Measurements from ENCODE around the gene CAPN11.
"Not testable (repeated sequence)": the region's sequence is repeated elsewhere in the genome, so short reads cannot be mapped to it uniquely, and the experiment has no call there.

CAPN11 gene

DNA sequence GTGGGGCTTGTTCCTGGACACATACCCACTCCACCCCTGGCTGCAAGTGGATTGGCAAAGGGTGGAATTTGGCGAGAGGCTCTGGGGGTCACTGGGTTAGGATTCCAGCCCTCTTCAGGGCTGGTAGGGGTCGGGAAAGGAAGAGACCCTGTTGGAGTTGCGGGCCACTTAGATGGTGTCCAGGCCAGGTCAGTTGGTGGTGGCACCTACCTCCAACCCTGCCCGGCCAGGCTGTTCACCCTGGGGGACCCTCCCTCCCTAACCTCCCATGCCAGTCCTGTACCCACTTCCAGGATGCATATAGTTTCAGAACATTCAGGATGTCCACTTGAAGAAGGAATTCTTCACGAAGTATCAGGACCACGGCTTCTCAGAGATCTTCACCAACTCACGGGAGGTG lies 21.0 kb downstream of the CAPN11 start:
- no peak for TF ChIP-seq Cebpa-rat (IDR thresholded peaks at IDR 0.05)
- Histone ChIP-seq H3K4me1 (peaks cover 19 to 37% (median 27%) of the 10 kb centered on the region in 10 experiments), H3K27ac (no peak overlapping the region), H3K36me3 (no peaks in the 10 kb centered on the region), H4K20me1 (peaks cover 0 to 22% (median 0%) of the 10 kb centered on the region in 11 experiments; a peak in 2 of 22 replicates), H3K27me3 (no peaks in the 10 kb centered on the region), H3K4me3 (no peak overlapping the region), H3K9ac (no peak overlapping the region), H3K9me3 (replicated peaks in 1 of 11) (no peaks in the 10 kb centered on the region; a peak in 1 of 22 replicates), H3K4me2 (no peak overlapping the region)

DNA sequence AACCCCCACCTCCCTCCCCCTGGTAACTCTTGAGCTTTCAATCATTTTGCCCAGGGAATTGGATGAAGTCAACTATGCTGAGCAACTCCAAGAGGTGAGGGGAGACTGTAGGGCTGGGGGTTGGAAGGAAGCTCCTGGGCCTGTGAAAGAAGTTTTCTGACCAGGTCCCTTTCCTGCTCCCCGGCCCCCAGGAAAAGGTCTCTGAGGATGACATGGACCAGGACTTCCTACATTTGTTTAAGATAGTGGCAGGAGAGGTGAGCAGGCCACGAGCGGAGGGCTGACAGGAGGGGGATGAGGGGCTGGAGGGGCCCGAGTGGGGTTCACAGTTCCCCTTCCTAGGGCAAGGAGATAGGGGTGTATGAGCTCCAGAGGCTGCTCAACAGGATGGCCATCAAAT lies 21.8 kb downstream of the CAPN11 start:
- Histone ChIP-seq H3K27me3 (no peaks in the 10 kb centered on the region), H3K27ac (no peak overlapping the region), H3K9me3 (replicated peaks in 1 of 11) (no peaks in the 10 kb centered on the region; a peak in 1 of 22 replicates), H3K36me3 (no peaks in the 10 kb centered on the region), H3K4me1 (peaks cover 19 to 29% (median 25%) of the 10 kb centered on the region in 10 experiments), H3K4me3 (no peak overlapping the region), H4K20me1 (peaks cover 0 to 22% (median 0%) of the 10 kb centered on the region in 11 experiments; a peak in 2 of 22 replicates), H3K9ac (no peak overlapping the region), H3K4me2 (no peak overlapping the region)
- no peak for TF ChIP-seq Cebpa-rat (IDR thresholded peaks at IDR 0.05)

DNA sequence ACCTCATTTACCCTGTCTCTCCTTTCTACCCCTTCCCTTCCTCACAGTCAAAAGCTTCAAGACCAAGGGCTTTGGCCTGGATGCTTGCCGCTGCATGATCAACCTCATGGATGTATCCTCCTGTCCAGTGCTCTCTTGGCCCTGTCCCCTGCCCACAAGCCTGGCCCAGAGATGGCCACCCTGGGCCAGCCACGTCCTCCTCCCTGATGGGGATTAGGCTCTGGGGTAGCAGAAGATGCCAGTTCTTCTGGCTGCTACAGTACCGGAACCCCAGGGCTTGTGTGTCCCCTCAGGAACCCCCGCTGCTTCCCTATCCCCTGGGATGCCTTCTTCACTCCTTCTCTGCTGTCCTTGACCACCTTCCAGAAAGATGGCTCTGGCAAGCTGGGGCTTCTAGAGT lies 22.3 kb downstream of the CAPN11 start:
- H3K4me1 ChIP-seq, result peaks cover 21 to 27% (median 23%) of the 10 kb centered on the region in 10 experiments
- no peak overlapping the region for H3K9ac ChIP-seq
- H3K36me3 ChIP-seq, result no peaks in the 10 kb centered on the region
- TF ChIP-seq Cebpa-rat (IDR thresholded peaks at IDR 0.05), result no peak
- H4K20me1 ChIP-seq, result peaks cover 0 to 21% (median 0%) of the 10 kb centered on the region in 11 experiments; a peak in 2 of 22 replicates
- no peak overlapping the region for H3K27ac ChIP-seq
- H3K9me3 ChIP-seq (replicated peaks in 1 of 11), result no peaks in the 10 kb centered on the region; a peak in 1 of 22 replicates
- no peak overlapping the region for H3K4me3 ChIP-seq
- no peaks in the 10 kb centered on the region for H3K27me3 ChIP-seq
- no peak overlapping the region for H3K4me2 ChIP-seq

DNA sequence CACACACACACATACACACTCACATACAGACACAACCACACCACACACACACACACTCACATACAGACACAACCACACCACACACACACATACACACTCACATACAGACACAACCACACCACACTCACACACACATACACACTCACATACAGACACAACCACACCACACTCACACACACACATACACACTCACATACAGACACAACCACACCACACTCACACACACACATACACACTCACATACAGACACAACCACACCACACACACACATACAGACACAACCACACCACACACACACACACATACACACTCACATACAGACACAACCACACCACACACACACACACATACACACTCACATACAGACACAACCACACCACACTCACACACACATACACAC lies 23.2 kb downstream of the CAPN11 start:
- not testable (repeated sequence) for H3K4me3 ChIP-seq; H3K4me2 ChIP-seq; H3K36me3 ChIP-seq; H3K27me3 ChIP-seq; H3K27ac ChIP-seq; H3K9ac ChIP-seq; H3K9me3 ChIP-seq (replicated peaks in 1 of 11)
- peaks cover 0 to 14% (median 0%) of the 10 kb centered on the region in 11 experiments; a peak in 2 of 22 replicates for H4K20me1 ChIP-seq
- H3K4me1 ChIP-seq, result peaks cover 14 to 24% (median 18%) of the 10 kb centered on the region in 10 experiments

DNA sequence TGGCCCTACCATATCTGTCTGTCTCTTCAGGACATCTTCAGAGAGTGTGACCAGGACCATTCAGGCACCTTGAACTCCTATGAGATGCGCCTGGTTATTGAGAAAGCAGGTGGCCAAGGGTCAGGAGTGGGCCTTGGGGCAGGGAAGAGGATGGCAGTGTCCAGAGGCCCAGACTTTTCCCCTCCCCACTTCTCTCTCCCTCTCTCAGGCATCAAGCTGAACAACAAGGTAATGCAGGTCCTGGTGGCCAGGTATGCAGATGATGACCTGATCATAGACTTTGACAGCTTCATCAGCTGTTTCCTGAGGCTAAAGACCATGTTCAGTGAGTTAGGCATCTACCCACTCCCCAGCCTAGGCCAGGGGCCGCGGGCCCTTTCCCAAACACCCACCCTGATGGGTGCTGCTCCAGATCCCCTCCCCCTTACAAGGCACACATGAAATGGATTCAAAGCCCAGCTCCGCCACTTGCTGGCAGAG lies 24.3 kb downstream of the CAPN11 start:
- Histone ChIP-seq H4K20me1 (0 out of 22 replicates have a peak, but pooled peaks cover 0 to 9% (median 0%) of the 10 kb centered on the region in 11 experiments), H3K9ac (no peak overlapping the region), H3K4me1 (peaks cover 2 to 12% (median 6%) of the 10 kb centered on the region in 10 experiments; a peak in 14 of 20 replicates), H3K4me2 (no peak overlapping the region), H3K4me3 (no peak overlapping the region), H3K9me3 (replicated peaks in 1 of 11) (no peaks in the 10 kb centered on the region; a peak in 1 of 22 replicates), H3K36me3 (no peaks in the 10 kb centered on the region), H3K27me3 (no peaks in the 10 kb centered on the region), H3K27ac (no peak overlapping the region)
- no peak for TF ChIP-seq Cebpa-rat (IDR thresholded peaks at IDR 0.05)

DNA sequence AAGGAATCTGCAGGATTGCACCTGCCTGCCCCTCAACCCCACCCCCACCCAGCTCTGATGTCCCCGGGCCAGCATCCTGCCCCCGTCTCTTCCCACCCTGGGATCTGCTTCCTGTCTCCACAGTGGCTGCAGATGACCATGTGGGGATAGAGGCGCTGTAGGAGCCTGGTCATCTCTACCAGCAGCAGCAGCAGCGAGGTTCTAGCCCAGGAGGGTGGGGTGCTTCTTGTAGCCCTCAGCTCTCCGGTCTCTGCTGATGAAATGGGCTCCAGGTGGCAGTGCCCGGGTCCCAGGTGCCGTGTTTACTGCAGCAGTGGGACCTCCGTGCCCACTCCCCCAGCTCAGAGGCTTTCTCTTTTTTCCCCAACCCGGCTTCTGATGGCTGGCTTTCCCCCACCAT lies 25.2 kb downstream of the CAPN11 start:
- peaks cover 0 to 8% (median 5%) of the 10 kb centered on the region in 10 experiments; a peak in 10 of 20 replicates for H3K4me1 ChIP-seq
- H3K27me3 ChIP-seq, result no peaks in the 10 kb centered on the region
- no peak overlapping the region for H3K4me3 ChIP-seq
- H3K27ac ChIP-seq, result no peak overlapping the region
- no peak overlapping the region for H3K4me2 ChIP-seq
- TF ChIP-seq Cebpa-rat (IDR thresholded peaks at IDR 0.05), result no peak
- H4K20me1 ChIP-seq, result 0 out of 22 replicates have a peak, but pooled peaks cover 0 to 2% (median 0%) of the 10 kb centered on the region in 11 experiments
- H3K36me3 ChIP-seq, result no peaks in the 10 kb centered on the region
- no peaks in the 10 kb centered on the region; a peak in 1 of 22 replicates for H3K9me3 ChIP-seq (replicated peaks in 1 of 11)
- no peak overlapping the region for H3K9ac ChIP-seq

DNA sequence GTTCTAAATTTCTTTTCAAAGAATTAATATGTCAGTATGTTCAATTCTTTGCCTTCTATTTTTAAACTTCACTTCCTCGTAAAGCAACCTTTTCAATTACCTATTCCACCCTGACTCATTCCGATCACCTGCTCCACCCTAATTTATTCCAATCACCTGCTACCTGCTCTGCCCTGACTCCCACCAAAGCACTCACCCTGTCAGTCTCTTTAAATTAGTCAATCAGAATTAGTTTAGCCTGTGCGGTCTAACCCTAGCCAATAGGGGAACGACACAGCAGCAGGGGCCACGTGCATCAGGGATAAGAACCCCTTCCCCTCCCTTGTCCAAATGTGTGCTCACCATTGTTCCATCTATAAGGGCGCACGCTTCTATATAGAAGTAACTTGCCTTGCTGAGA lies 26.7 kb downstream of the CAPN11 start:
- not testable (repeated sequence) for H3K9ac ChIP-seq; H3K27ac ChIP-seq; H3K4me3 ChIP-seq; H3K27me3 ChIP-seq; H3K4me2 ChIP-seq; H4K20me1 ChIP-seq; H3K36me3 ChIP-seq; H3K9me3 ChIP-seq (replicated peaks in 1 of 11)
- H3K4me1 ChIP-seq, result peaks cover 0 to 22% (median 6%) of the 10 kb centered on the region in 10 experiments; a peak in 11 of 20 replicates

DNA sequence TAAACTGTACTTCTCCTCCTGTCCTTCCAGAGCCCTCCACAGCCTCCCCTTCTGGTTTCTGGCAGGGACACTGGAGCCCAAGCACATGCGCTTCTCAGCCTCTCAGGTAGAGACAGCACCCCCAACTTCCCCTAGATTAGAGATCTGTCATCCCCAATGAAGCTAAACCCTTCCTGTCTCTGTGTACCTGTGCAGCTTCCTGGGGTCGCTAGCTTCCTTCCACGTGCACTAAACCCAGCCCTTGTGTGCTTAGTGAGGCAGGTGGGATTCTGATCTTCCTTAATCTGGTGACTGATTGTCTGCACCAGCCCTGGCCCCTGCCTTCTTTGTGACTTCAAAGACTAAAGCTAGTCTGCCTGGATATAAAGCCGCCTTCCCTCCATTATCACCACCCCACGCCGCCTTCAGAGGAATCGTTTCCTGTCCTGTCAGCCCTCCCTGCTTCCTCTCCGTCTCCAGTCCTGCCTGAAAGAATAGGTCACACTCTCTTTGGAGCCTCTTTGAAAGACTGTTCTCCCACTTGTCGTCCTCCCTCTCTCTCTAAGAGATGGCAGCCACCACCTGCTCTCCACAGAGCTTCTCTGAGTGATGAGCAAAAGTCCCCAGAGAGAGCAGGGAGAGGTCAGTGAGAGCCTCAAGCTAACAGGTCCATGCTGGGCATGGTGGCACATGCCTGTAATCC lies 27.5 kb downstream of the CAPN11 start:
- peaks cover 0 to 27% (median 6%) of the 10 kb centered on the region in 10 experiments; a peak in 11 of 20 replicates for H3K4me1 ChIP-seq
- H3K9me3 ChIP-seq (replicated peaks in 1 of 11), result no peaks in the 10 kb centered on the region; a peak in 1 of 22 replicates
- H3K9ac ChIP-seq, result peak overlapping the region in 1 of 11 experiments; percentile 7; a peak in 2 of 22 replicates
- H3K4me3 ChIP-seq, result no peak overlapping the region
- H4K20me1 ChIP-seq, result no peaks in the 10 kb centered on the region
- no peaks in the 10 kb centered on the region for H3K36me3 ChIP-seq
- peak overlapping the region in 6 of 11 experiments; percentile 2 to 55 (median 27); a peak in 7 of 22 replicates for H3K4me2 ChIP-seq
- no peak for TF ChIP-seq Cebpa-rat (IDR thresholded peaks at IDR 0.05)
- no peaks in the 10 kb centered on the region for H3K27me3 ChIP-seq
- no peak overlapping the region for H3K27ac ChIP-seq

DNA sequence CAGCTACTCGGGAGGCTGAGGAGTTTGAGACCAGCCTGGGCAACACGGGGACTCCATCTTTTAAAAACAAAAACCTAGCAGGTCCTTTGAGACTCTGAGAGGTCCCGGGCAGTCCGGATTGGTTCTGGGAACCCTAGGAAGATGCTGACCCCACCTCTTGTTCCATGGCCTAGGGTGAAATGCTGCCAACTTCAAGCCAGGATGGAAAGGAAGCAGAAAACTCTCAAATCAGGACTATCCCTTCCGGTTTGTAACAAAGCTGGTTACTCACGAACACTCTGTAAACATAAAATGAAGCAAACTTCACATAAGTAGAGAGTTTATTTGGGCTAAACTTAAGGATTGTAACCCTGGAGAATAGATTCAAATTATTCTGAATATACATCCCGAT lies 28.0 kb downstream of the CAPN11 start:
- no peaks in the 10 kb centered on the region for H4K20me1 ChIP-seq
- no peak overlapping the region for H3K4me3 ChIP-seq
- H3K4me2 ChIP-seq, result no peak overlapping the region
- H3K36me3 ChIP-seq, result no peaks in the 10 kb centered on the region
- H3K27me3 ChIP-seq, result no peaks in the 10 kb centered on the region
- no peak for TF ChIP-seq Cebpa-rat (IDR thresholded peaks at IDR 0.05)
- no peak overlapping the region for H3K9ac ChIP-seq
- no peak overlapping the region for H3K27ac ChIP-seq
- H3K4me1 ChIP-seq, result peaks cover 0 to 32% (median 6%) of the 10 kb centered on the region in 10 experiments; a peak in 11 of 20 replicates
- H3K9me3 ChIP-seq (replicated peaks in 1 of 11), result no peaks in the 10 kb centered on the region
